ENCODE measurements around the gene FEN1. TPM values are rescaled to one million over a fixed set of nuclear protein-coding genes. Genes with fewer than 3 reads are reported as not detected.

FEN1 gene
- total RNA-seq, 1 experiment from 2014 or later: 148 TPM

DNA sequence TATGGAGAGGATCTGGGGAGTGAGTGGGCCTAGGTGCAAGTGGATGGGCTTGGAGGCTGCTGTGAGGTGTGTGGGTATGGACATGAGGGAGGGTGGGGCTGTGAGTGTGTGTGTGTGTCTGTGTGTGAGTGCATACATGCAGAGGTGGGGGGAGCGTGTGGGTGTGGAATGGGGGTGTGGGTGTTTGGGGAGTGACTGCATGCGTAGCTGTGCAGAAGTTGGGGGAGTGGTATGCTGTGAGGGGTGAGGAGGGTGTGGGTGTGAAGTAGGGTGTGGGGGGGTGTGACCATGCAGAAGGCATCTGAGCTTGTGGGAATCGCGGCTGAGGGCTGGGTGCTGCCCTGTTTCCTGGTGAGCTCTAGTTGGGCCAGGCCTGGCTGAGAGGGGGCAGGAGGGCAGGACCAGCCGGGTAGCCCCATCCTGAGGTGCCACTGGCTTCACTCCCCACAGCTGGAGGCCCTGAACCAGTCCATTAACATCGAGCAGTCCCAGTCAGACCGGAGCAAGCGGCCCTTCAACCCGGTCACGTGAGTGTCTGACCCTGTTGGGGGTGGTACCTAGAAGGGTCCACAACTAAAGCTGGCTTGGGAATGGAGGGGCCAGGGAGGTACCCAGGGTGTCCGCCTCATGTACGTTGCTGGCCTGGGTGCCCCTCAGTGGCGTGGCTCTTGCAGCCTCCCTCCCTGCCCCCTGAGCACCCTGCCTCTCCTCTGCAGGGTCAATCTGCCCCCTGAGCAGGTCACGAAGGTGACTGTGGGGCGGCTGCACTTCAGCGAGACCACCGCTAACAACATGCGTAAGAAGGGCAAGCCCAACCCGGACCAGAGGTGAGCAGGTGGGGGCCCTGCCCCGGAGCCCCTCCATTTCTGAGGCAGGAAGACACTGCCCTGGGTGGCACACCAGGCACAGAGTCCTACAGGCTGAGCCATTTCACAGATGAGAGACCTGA, 16.8 kb upstream of the FEN1 start:
- no peak for DNase-seq (ENCODE audit: low read depth)

DNA sequence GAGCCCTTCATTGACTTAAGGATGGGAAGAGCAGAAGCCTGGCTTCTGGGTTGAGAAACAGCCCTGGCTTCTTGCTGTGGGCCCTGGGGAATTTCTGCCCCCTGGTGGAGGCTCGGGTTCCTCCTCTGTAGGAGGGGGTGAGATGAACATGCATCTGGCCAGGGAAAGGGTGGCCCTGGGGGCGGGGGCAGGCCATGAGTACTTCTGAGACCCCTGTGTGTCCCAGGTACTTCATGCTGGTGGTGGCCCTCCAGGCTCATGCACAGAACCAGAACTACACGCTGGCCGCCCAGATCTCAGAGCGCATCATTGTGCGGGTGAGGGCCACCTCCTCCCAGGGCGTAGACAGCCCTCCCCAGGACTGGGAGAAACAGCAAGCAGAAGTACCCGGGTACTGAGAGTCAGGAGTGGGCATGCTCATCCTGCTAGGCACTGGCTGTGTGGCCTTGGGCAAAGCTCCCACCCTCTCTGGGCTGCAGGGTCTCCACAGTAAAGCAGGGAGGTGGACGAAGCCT, 16.1 kb upstream of the FEN1 start:
- peak; percentile 50 for DNase-seq (ENCODE audit: low read depth)

DNA sequence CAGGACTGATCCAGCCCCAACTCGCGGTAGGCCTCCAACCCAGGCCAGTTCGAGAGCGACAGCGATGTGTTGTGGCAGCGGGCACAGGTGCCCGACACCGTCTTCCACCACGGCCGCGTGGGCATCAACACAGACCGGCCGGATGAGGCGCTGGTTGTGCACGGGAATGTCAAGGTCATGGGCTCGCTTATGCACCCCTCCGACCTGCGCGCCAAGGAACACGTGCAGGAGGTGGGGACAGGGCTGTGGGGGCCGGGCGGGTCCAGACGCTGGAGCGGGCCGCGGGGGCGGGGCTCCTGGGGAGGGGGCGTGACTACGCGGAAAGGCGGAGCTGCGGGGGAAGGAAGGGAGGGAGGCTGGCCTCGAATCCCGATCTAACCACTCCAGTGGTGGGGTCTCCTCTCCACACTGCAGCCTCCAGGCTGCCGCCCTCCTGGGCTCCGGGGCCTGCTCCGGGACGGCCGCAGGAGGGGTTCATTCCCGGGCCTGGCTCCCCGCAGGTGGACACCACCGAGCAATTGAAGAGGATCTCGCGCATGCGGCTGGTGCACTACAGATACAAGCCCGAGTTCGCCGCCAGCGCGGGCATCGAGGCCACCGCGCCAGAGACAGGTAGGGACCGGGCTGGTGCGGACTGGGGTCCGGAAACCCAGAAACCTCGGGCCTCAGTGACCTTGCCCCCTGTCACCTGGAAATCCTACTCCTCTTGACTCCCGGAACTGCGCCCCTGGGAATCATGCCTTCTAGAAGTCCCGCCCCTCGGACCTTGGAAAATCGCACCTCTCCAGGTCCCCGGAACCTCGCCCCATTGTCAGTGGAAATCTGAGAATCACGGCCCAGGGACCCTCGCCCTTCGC, 15.2 kb upstream of the FEN1 start:
- no peak for DNase-seq (ENCODE audit: low read depth)

DNA sequence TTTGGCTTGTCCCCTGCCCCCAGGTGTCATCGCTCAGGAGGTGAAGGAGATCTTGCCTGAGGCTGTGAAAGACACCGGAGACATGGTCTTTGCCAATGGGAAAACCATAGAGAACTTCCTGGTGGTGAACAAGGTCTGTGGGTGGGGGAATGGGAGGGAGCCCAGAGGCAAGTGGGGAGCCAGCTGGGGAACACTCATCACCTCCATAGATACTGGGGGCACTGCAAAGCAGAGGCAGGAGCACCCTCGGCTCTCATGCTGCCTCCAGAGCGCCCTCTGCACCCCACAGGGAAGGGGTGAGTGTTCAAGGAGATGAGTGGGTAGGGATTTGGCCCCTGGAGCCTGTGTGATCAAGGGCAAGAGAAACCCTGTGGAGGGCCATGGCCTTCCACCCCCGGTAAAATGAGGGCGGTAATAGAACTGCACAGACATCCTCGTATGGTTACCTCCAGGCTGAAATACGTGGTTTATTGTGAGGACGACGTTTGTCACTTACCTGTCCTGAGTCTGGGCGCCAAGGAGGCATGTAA, 14.3 kb upstream of the FEN1 start:
- DNase-seq (ENCODE audit: low read depth): no peak

DNA sequence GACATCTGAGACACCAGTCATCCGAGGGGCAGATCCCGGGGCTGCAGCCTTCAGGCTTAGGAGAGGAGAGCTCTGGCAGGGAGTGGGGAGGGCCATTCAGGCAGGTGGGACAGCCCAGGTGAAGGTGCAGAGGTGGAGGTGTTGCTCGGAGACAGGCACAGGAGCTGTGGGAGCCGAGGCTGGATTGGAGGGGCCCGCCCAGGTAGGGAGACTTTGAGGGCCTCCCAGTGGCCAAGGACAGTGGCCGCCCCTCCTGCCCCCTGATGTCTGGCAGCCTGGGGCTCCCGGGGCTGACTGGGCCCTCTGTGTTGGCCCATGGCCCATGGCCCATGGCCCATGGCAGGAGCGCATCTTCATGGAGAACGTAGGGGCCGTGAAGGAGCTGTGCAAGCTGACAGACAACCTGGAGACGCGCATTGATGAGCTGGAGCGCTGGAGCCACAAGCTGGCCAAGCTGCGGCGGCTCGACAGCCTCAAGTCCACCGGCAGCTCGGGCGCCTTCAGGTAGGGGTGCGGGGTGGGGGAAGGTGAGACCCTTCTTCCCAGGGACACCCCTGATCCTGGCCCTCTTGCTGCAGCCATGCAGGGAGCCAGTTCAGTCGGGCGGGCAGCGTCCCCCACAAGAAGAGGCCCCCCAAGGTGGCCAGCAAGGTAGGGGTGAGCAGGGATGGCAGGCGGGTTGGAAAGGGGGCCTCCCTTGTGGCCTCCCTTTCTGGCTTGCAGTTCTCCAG, 13.6 kb upstream of the FEN1 start:
- no peak for DNase-seq (ENCODE audit: low read depth)

DNA sequence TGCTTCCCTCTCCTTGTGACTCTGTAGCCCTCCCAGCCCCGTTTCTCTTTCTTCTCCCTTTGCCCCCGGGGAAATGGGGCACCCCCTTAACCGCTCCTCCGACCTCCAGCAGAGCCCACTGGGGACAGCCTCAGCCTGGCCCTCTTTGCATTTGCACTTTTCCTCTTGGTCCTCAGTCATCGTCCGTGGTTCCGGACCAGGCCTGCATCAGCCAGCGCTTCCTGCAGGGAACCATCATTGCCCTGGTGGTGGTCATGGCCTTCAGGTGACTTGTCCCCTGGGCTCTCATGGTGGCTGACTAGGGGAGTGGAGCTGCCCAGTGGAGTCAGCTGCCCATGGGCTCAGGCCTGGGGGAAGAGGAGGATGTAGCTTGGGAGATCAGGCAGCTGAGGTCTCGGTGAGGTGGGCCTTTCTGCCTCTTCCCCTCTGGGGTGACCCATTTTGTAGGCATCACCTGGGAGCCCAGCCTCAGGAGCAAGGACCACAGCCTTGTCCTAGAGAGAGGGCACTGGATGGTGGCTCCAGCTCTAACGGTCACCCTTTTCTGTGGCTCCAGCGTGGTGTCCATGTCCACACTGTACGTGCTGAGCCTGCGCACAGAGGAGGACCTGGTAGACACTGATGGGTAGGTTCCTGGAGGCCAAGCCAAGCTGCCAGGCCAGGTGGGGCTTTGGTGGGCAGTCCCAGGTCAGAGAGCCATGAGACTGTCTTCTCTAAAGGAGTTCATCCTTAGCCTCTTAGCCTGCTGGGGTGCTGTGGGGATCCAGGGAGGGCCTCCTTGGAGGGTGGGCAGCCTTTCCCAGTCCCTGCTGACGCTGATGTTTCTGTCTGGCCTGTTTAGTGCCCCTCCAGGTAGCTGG, 12.8 kb upstream of the FEN1 start:
- DNase-seq (ENCODE audit: low read depth): no peak

DNA sequence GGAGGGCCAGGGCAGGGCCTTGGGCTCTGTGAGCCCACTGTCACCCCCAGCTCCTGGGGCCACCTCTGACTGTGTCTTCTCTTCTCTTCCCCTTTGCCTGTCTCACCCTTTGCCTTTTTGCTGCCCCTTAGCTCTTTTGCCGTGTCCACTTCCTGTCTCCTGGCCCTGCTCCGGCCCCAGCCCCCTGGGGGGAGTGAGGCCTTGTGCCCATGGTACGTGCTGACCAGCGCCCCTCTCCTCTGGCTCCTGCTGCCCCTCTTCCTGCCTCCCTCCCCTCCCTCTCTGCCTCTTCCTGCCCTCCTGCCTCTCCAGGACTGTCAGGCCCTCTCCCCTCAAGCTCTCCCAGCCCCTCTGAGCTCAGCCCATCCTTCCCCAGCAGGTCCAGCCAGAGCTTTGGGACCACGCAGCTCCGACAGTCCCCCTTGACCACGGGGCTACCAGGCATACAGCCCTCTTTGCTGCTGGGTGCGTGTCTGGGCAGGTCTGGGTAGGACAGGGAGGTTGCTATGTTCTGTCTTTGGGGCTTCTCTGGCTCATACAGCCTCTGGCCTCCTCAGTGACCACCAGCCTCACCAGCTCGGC, 12.0 kb upstream of the FEN1 start:
- DNase-seq (ENCODE audit: low read depth): no peak

DNA sequence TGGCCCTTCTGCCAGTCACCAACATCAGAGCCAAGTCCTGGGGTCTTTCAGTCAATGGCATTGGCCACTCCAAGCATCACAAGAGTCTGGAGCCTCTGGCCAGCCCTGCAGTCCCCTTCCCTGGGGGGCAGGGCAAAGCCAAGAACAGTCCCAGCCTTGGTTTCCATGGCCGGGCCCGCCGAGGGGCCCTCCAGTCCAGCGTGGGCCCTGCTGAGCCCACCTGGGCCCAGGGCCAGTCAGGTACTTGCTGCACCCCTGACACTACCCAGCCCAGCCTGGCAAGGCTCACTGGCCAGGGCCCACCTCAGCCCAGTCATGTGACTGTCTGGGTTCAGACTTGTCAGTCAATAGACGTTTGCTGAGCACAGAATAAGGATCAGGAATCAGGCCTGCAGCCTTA, 11.1 kb upstream of the FEN1 start:
- no peak for DNase-seq (ENCODE audit: low read depth)

DNA sequence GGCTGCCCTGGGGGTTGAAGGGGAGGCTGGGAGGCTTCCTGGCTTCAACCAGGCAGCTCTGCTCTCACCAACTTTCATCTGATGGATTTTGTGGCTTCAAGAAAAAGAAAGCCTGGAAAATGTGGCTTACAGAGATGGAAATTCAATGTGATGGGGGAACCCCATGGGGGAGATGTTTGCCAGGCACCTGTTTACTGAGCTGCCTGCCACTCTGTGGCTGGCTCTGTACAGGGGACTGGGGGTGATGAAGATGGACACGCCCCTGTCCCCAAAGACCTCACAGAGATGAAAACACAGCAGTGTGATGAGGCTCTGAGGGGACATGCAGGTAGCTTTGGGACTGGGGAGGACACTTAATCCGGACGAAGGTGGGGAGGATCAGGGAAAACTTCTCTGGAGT, 10.4 kb upstream of the FEN1 start:
- DNase-seq (ENCODE audit: low read depth): no peak

DNA sequence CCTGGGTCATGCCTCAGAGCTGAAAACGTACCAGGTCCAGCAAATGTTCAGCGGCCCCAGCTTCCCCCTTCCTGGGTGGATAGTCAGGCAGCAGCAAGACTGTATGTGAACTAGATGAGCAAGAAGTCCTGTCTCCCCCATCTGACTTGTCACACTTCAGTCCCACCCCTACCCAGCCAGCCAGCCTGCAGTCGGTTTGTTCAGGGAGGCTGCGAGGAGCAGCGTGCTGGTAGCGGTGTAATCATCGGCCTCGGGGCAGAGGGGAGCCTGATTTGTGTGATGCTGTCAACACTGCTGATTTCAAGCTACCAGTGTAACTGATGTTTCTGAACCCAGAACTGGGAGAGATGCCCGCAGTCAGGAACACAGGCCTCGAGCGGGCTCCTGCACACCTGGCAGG, 9.9 kb upstream of the FEN1 start:
- no peak for DNase-seq (ENCODE audit: low read depth)

DNA sequence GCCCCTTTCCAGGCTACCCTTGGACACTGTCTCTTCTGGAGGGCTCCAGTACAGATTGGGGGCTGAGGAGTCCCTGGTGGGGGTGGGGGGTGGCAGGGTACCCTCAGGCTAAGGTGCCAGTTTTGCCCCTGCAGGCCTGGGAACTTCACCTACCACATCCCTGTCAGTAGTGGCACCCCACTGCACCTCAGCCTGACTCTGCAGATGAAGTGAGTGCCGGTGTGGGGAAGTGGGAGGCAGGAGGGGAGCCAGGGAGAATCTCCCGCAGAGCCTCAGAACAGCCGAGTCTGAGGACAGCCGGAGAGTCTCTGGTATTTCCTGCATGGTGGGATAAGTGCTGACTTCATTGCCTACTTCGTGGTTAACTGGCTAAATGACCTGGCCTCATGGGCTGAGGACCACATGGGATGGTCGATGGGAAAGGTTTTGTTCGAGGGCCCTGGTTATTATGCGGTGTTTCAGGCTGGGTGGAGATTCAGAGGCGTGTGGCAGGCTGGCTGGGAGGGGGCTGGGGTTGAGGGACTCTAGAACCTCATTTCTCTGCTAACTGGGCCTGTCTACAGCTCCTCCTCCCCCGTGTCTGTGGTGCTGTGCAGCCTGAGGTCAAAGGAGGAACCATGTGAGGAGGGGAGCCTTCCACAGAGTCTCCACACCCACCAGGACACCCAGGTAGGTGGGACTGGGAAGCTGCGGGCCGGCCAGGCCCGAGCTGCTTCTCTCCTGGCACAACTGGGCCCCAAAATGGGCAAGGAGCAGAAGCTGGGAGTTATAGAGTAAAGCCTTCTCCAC, 8.8 kb upstream of the FEN1 start:
- peak; percentile 45 for DNase-seq (ENCODE audit: low read depth)

DNA sequence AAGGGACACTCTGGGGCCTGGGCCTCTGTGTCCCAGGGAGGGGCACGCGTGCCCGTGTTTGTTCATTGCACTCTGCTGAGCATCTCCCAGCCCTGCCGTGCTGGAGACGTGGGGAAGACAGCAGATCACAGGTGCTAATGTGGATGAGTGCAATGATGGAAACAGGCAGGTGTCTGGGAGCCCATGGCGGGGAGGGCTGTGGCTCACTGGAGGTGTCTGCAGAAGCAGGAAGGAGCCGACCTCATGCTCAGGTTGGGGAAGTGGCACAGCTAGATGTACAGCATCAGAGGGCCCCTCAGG, 8.3 kb upstream of the FEN1 start:
- no peak for DNase-seq (ENCODE audit: low read depth)

DNA sequence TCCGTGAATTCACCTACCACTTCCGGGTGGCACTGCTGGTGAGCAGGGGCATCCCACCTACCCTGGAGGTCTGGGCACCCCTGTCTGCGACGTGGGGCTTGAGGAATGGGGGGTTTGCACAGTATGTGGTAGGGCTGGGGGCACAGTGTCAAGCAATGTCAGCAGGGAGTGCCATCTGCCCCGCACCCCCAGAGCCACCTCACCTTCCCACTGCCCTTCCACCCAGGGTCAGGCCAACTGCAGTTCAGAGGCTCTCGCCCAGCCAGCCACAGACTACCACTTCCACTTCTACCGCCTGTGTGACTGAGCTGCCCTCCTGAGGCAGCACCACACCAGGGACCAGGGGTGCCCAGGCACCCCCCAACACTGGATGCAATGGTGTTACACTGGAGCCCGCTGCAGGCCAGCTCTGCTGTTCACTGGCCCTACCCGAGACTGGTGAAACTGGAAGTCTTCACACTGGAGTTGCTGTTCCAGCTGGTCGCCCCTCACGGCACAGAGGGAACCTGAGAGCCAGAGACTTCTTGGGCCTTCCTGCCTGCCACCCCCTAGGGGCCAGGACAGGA, 6.8 kb upstream of the FEN1 start:
- DNase-seq (ENCODE audit: low read depth): no peak

DNA sequence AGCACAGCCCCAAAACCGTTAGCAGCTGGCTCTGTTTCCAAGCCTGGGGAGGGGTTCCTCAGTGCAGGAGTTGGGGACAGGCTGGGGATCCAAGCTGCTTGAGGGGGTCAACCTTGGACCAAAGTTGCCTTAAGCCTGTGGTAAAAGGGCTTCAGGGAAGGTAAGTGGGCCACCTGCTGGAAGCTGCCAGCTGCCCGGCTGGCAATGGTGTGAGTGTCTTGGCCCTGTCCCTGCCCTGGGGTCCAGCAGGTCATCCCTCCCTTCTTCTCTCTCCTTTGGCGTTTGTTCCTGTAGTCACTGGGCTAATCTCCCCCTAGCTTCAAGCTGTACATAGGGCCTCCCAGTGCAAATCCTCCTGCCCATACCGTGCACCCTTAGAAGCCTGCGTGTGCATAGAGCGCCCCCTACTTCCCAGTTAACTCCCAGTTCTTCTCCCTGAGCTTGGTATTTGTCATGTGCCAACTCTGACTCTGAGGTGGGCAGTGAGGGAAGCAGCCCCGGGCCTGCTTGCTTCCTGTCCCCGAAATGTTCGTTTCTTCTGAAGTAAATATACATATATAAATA, 4.7 kb upstream of the FEN1 start:
- peak; percentile 49 for DNase-seq (ENCODE audit: low read depth)

DNA sequence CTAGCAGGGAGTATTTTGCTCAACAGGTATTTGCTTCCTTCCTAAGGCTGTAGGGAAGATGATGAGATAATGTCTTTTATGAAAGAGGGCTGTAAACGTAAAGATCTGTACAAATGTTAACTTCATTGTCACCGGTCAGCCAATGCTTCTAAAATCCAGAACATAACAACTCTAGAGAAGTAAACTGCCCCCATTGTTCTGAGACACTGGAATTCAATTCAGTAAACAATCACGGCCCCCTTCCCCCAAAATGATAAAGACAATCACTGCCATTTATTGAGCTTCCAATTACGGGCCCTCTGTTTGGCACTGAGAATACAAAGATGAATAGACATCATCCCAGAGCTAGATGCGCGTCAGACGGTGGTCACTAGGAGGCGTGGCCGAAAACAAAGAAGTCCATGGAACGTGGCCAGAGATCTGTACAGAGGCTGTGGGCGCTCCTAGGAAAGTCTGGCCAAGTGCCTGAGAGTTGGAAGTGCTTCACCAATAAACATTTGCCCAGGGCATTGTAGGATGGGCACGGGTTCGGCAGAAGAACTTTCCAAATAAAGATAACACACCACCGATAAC, 888 bp upstream of the FEN1 start:
- DNase-seq (ENCODE audit: low read depth): peak; percentile 89

DNA sequence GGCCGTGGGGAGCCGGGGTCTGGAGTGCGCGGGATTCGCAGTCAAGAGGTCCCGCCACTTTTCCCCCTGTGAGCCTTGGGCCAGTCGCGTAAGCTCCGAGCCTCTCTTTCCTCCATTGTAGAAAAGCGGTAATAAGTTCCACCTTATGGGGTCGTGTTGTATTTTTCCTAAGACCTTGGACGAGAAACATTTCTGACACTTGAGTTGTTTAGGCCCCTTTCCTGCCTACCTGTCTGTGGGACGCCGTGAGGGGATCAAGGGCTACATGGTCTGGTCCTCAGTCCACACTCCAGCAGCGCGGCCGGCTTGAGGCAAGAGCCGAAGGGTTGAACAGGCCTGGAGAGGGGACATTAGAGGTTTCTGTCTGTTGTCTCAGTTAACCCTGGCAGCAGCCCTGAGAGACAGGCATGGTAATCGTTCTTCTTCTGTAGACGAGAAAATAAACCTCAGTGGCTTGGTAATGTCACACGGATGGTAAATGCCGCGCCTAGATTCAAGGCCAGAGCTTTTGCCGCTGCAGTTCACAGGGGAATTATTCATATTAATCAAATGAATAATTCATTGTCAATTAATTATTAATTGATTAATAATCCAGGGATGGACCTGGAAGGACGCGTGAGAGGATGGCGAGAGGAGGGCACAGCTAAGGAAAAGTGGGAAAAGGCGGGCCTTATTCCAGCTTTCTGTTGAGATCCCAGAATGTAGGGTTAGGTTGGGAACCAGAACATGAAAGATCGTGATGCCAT, 545 bp downstream of the FEN1 start:
- DNase-seq (ENCODE audit: low read depth): peak; percentile 28

DNA sequence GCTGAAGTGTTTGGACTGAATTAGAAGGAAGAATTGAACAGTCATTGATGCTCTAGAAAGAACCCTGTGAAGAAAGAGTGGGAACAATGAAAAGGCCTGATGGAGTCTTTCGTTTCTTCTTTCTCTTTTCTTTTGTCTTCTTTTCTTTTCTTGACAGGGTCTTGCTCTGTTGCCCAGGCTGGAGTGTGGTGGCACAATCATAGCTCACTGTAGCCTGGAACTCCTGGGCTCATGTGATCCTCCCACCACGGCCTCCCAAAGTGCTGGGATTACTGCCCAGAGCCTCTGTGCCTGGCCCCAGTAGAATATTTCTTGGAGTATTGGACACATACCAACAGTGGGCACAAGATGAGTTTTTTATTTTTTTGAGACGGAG, 1.1 kb downstream of the FEN1 start:
- DNase-seq (ENCODE audit: low read depth): no peak

DNA sequence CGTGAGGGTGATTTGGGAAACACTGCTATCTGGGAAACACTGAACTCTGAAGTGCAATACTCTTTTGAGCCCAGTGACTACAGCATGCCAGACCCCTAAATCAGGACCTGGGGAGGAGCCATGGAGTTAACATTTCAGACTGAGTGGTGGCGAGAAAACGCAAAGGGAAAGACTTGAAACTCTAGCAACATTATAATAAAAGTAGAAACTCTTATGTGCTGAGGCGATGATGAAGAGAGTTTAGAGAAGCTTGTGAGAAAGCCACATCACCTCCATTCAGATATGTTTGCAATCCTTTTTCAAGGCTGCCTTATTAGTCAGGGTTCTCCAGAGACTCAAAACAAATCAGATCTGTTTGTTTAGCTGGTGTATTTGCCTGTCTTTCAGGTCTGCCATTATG, 1.9 kb downstream of the FEN1 start:
- no peak for DNase-seq (ENCODE audit: low read depth)

Measured in Daoy (cell line).